Ovary (tissue), 3 donors: ENCODE measurements around the gene LSMEM2.

Source experiments
- CTCF ChIP-seq, 3 donors: fragments of 450-650 bp in 2 of 3; fragments of 200-600 bp in 1 of 3; IDR thresholded peaks; one replicate each; pipeline versions ENCODE4 v1.5.1 to v1.8.0; 2016 to 2022; ENCODE audit warnings: antibody characterized with exemption in 3 of 3, mild to moderate bottlenecking in 1 of 3
- POLR2A ChIP-seq: fragments of 450-650 bp; IDR thresholded peaks from one replicate; pipeline ENCODE4 v1.6.1; 2017; ENCODE audit warnings: antibody characterized with exemption, mild to moderate bottlenecking, moderate library complexity
- donor health status: DM: no; HTN: no; CAD: no.

- TF ChIP-seq CTCF (IDR thresholded peaks at IDR 0.05) (no peak), POLR2A (no peak)
Observed at GRCh38 chr3:50245251-50245745, 33.6 kb upstream of the LSMEM2 start.
